Retinal pigment epithelial cell (primary cell): ENCODE measurements around the gene VSTM2L.

Experiments
- DNase-seq: peaks from one replicate; pipeline ENCODE4 v3.0.0-alpha.2; 2010; ENCODE audit warnings: low read depth
- H3K4me3 ChIP-seq: 2 replicates; pipeline ENCODE4 v1.5.1; 2011; ENCODE audit warnings: mild to moderate bottlenecking, low read length, control low read depth, moderate library complexity
- TF ChIP-seq, protein P1 (sequence below): conservative IDR thresholded peaks from 2 replicates; pipeline ENCODE4 v1.5.1; 2011; ENCODE audit warnings: low read depth, low read length, control low read depth, inconsistent platforms

VSTM2L gene

GRCh38 chr20:37915800-37916570 is 13.1 kb downstream of the VSTM2L start:
- no peak overlapping the region for H3K4me3 ChIP-seq
- DNase-seq, result no peak
- TF ChIP-seq, protein P1, sequence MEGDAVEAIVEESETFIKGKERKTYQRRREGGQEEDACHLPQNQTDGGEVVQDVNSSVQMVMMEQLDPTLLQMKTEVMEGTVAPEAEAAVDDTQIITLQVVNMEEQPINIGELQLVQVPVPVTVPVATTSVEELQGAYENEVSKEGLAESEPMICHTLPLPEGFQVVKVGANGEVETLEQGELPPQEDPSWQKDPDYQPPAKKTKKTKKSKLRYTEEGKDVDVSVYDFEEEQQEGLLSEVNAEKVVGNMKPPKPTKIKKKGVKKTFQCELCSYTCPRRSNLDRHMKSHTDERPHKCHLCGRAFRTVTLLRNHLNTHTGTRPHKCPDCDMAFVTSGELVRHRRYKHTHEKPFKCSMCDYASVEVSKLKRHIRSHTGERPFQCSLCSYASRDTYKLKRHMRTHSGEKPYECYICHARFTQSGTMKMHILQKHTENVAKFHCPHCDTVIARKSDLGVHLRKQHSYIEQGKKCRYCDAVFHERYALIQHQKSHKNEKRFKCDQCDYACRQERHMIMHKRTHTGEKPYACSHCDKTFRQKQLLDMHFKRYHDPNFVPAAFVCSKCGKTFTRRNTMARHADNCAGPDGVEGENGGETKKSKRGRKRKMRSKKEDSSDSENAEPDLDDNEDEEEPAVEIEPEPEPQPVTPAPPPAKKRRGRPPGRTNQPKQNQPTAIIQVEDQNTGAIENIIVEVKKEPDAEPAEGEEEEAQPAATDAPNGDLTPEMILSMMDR, result no peak

GRCh38 chr20:37917461-37917860 is 14.5 kb downstream of the VSTM2L start:
- TF ChIP-seq, protein P1, result no peak
- no peak for DNase-seq
- H3K4me3 ChIP-seq, result no peak overlapping the region

DNA sequence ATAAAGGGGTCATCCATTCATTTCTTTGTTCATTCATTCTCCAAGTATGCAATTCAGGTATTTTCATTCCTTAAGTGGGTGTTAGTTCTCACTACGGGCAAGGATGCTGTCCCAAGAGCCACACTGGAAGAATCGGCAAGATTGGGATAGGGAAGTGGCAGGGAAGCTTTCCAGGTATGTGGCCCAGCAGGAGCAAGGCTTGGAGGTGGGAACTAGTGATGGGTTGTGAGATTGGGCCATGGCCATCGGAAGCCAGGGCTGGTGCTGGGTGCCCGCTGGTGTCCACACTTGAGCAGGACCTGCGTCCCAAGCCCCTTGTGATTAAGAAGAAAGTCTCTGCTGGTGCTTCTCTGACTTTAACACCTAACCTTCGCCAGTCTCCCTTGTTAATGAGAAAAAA is 15.1 kb downstream of the VSTM2L start:
- H3K4me3 ChIP-seq, result no peak overlapping the region
- TF ChIP-seq, protein P1, result no peak
- DNase-seq, result no peak

DNA sequence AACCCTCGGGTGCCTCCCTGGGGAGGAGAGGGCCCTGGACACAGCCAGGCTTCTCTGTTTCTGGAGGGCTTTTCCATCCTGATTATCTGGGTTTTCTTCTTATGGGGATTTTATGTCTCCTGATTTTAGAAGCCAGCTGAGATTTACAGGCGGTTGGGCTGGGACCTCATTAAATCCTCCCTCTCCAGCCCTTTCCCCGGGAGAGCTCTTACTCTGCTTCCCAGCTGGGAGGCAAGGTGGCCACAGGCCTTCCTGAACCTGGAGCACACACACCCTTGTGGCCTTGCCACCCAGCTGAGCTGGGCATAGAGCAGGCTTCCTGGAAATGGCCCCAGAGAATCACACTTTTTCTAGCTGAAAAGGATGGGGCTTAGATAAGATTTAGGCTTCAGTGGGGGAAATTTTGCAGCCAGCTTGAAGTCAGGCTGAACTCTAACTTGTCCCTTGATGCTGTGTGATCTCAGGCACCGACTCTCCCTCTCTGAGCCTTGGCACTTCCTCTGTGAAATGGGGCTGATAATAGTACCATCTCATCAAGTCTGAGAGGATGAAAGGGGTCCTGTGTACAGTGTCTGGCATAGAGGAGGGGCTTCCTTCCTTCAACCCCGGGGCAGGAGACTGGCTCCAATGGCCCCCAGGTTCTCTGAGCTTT is 16.6 kb downstream of the VSTM2L start:
- TF ChIP-seq, protein P1, result no peak
- H3K4me3 ChIP-seq, result no peak overlapping the region
- DNase-seq, result no peak

DNA sequence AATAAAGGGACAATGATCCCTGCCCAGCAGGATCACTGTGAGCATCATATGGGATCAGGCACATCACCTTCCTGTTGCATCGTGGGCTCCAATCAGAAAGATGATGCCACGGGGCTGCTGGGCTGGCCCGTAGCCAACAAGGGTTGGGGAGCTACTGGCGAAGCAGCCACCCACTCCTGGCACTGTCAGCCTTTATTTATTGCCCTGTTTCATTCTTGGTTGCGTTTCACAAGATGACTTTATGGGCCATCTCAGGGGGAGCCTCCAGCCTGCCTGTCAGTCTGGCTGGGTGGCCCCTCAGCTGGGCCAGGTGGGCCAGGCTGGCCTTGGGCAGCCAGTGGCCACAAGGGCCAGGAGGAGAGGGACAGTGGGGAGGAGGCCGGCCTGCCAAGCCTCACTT is 17.3 kb downstream of the VSTM2L start:
- TF ChIP-seq, protein P1, result no peak
- H3K4me3 ChIP-seq, result no peak overlapping the region
- DNase-seq, result no peak

GRCh38 chr20:37920679-37921322 is 17.9 kb downstream of the VSTM2L start:
- TF ChIP-seq, protein P1, result no peak
- DNase-seq, result no peak
- H3K4me3 ChIP-seq, result no peak overlapping the region
